GM18498 (cell line): ENCODE measurements around the gene MKNK1.

Experiments
- ATAC-seq: cut with Tn5 transposase; IDR thresholded peaks from one replicate; pipeline ENCODE4 v1.9.1; 2021; ENCODE audit warnings: mild to moderate bottlenecking, moderate library complexity; ENCODE audit not compliant: unreplicated experiment

The MKNK1 gene

GRCh38 chr1:46599059-46599970, 4.8 kb downstream of the MKNK1 start:
- no peak for ATAC-seq

- no peak for ATAC-seq
Observed at GRCh38 chr1:46596846-46597245, 7.2 kb downstream of the MKNK1 start.

DNA sequence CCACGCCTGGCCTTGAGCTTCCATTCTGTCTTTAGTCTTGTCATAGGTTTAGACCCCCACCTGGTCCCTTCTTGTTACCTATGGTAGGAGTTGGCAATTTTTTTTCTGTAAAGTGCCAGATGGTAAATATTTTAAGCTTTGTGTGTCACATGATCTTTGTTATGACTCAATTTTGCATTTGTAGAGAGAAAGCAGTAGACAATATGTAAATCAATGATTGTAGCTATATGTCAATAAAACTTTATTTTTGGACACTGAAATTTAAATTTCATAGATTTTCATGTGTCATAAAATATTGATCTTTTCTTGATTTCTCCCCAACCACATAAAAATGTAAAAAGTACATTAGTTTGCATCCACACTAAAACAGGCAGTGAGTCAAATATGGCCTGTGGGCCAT, 8.0 kb downstream of the MKNK1 start:
- ATAC-seq, result no peak

- no peak for ATAC-seq
Observed at GRCh38 chr1:46595127-46595526, 8.9 kb downstream of the MKNK1 start.

DNA sequence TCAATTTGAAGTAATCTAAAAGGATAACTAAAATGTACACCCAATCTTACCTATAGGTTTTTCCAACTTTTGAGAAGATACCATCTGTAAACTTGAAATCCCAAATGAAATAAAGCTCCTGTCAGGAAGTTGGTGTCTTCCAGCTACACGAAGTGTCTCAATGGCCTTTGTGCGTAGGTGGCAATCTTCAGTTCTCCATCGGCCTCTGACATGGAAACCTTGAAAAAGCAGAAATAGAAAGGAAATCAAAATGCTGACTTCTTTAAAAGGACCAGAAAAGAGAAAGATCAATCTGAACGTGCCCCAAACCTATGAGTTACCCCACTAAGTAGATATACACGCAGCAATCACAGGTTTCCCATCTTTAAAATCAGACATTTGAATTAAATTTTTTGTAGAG, 10.0 kb downstream of the MKNK1 start:
- no peak for ATAC-seq

- ATAC-seq, result no peak
Observed at GRCh38 chr1:46592823-46593222, 11.2 kb downstream of the MKNK1 start.

DNA sequence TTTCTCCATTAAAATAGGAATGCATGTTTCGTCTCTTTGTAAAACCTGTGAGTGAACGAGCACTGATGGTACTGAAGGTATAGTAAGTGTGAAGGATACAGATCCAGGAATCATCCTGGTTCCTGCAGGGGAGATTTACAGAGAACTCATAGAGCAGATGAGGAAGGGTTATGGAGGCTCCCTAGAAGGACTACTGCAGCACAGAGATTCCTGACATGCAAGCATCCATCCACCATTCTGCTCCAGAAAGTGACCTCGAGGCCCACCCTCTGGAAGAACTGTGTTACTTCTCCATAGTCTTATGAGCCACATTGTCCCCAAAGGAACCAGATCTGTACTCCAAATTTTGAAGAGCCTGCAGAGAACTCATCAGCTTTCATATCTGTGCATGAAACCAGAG, 14.5 kb downstream of the MKNK1 start:
- no peak for ATAC-seq

GRCh38 chr1:46587069-46587468, 17.0 kb downstream of the MKNK1 start:
- no peak for ATAC-seq

DNA sequence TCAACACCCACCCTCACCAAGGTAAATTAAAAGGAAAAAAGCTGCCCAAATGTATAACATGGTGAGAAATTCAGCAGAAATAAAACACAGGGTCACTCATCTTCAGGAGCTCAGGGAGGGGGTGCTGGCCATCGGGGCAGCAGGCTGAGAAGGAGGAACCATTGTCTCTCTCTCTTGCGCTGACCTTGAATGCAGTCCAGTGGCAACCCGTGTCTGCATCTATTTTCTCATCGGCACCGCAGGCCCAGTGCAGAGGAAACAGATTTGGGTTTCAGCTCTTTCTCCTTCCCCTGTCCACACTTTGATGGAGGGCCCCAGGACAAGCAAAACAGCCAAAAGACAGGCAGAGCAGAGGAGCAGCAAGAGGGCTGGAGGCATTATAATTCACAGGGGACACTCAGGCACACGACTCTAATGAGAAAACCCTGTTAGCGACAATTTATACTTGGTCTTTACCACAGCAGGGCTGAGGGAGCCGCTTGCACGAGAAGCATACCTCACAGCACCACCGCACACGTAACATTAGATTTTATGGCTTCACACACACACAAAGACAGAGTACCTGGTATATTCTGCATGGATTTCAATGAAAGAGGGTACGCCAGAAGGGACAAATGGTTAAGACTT, 18.6 kb downstream of the MKNK1 start:
- ATAC-seq, result no peak

DNA sequence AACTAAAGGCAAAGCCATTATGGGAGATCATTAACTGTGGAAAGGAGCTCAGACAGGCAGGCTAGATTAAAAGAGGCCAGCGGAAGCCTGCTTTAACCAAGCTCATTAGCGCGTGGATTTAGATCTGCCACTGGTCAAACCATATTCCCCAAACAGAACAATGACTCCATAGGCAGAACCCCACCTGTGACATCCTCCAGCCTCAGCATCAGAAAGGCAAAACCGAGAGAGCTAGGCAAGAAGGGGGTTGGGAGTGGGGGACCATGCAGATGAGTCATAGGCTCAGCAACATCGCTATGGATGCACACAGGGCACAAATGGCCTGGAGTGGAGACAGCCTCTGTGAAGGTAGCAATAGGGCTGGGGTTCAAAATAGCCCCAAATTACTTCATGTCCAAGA, 20.6 kb downstream of the MKNK1 start:
- no peak for ATAC-seq

- no peak for ATAC-seq
Observed at GRCh38 chr1:46582972-46583371, 21.1 kb downstream of the MKNK1 start.

DNA sequence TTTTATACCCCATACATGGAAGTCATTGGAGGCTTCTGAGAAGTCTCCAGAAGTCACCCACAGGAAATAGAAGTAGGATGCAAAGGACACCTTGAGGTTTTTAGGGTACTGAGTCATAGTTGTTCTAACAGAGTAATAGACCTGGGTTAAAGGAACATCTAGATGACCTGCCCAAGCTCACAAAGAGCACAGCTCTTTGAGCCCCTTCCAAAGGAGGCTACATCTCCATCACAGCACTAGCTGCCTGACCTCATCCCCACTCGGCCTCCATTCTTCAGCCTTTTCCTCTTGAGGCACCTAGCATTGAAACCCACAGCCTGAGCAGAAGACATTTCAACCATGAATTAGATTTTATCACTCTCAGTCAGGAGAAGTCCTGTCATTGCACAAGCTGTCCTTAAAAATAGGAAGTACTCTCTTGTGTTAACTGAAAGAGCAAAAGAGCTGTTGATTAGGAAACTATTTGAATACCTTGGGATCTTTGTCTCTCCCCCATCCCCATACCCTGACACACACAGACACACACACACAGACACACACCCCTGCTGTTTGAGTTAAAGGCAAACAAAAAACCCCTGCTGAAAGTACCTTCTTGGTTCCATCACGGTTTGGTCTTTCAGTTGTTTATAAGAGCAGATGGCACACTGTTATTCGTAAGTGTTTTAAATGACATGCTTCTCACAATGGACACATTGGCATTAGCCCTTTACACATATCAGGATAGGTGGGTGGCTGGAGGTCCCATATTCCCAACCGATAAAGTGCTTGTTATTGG, 22.2 kb downstream of the MKNK1 start:
- ATAC-seq, result no peak

DNA sequence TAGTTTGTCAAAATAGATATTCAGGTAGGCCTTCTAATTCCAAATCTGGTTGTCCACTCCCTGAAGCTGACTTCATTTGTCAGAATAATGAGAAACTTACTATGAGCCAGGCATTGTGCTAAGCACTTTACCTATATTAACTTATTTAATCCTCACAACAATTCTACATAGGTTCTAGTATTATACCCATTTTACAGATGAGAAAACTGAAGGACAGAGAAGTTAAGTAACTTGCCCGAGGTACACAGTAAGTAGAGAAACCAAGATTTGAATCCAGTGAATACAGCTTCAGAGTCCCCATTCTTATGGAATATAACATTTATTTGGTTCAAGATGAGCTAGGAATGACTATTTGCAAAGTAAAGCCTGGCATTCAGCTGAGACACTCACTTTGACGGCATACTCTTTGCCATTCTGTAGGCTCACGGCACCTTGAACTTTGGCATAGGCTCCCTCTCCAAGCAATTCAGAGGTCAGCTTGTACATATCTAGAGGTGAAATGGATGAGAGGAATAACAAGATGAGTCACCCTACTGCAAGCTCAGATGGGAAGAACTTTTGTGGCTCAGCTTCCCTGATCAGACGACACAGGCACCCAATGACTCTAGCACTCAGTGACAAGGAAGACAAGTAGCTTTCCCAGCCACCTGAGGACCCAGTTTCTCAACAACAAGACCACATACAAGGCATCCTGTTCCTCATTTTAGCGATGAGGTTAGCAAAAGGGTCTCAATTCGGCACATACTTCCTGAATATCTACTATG, 23.7 kb downstream of the MKNK1 start:
- ATAC-seq, result no peak

- ATAC-seq, result no peak
Observed at GRCh38 chr1:46577671-46578070, 26.4 kb downstream of the MKNK1 start.

GRCh38 chr1:46576596-46576995, 27.5 kb downstream of the MKNK1 start:
- no peak for ATAC-seq

DNA sequence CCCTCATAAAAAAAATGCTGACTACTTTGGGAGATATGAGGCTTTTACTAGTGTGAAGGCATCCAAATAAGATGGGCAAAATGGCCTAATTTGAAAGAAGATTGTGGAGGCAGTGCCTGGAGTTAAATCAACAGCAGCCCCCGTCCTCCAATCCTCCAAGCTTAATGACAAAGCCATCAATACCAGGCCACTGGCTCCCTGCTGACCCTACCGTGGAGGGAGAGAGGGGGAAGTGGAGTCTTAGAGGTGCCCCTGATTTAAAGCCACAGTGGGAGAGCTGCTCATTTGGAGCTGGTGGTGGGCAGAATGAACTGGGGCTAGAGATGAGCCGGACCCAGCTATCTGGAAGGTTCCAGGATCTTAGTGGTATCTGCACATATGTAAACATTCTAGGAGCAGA, 28.3 kb downstream of the MKNK1 start:
- ATAC-seq, result no peak

- no peak for ATAC-seq
Observed at GRCh38 chr1:46575300-46575699, 28.8 kb downstream of the MKNK1 start.

GRCh38 chr1:46571691-46572225, 32.3 kb downstream of the MKNK1 start:
- ATAC-seq, result no peak

GRCh38 chr1:46569884-46570725, 34.0 kb downstream of the MKNK1 start:
- no peak for ATAC-seq

DNA sequence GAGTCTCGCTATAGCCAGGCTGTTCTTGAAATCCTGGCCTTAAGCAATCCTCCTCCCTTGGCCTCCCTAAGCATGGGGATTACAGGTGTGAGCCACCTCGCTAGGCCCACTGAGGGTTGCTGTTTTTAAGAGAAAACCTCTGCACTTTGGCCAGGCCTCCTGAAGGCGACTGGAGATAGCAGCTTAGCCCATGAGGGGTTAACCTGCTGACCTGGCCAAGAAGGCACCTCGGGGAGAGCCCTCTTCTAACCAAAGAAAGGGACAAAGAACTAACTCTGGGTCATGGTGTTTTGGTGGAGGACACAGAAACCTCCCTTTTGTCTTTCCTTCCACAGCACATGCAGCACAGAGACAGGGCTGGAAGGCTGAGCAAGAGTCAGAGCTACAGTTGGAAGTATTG, 35.0 kb downstream of the MKNK1 start:
- ATAC-seq, result no peak
